ENCODE measurements around the gene APBB1. TPM values are rescaled to one million over a fixed set of nuclear protein-coding genes. Genes with fewer than 3 reads are reported as not detected.
A peak's percentile ranks its signal among the peaks of the same experiment; 100 is the strongest.

The APBB1 gene
- total RNA-seq, 1 donor from 2014 or later: 22.1 TPM

- POLR2A ChIA-PET: interaction anchor here (1.6 to 1.8 kb wide), 2 partner anchors 24 to 65 kb away, joined by 6 to 21 read pairs; partner anchors contain the start of gene APBB1
- Mint-ChIP-seq H3K4me1 (no peaks in the 10 kb centered on the region), H3K4me3 (no peak overlapping the region), H3K27ac (no peak overlapping the region), H3K27me3 (no peaks in the 10 kb centered on the region), H3K9me3 (no peaks in the 10 kb centered on the region), H3K36me3 (ENCODE audit: low read depth) (no peaks in the 10 kb centered on the region)
- DNase-seq (peak; percentile 28), ATAC-seq (ENCODE audit: low read depth) (peak; percentile 90)
- CTCF ChIA-PET: interaction anchor here (0.7 to 10.2 kb wide), 35 partner anchors 9 to 263 kb away, joined by 3 to 331 read pairs (median 4); partner anchors contain the start of genes APBB1, ARFIP2, SMPD1 and TIMM10B
- intact Hi-C loops (cut with micrococcal nuclease): loop anchor here (1.0 to 2.0 kb wide), 4 partner anchors 15 to 192 kb away; no protein-coding TSS in a partner anchor
- TF ChIP-seq CTCF (IDR thresholded peaks at IDR 0.05): peak; percentile 28
These were observed 24.5 kb upstream of the APBB1 start for GRCh38 chr11:6443269-6444003.

- H3K27me3 Mint-ChIP-seq: no peaks in the 10 kb centered on the region
- no peaks in the 10 kb centered on the region for H3K9me3 Mint-ChIP-seq
- H3K4me3 Mint-ChIP-seq: no peak overlapping the region
- DNase-seq: no peak
- H3K4me1 Mint-ChIP-seq: no peaks in the 10 kb centered on the region
- TF ChIP-seq CTCF (IDR thresholded peaks at IDR 0.05): no peak
- H3K27ac Mint-ChIP-seq: no peak overlapping the region
- no peak for ATAC-seq (ENCODE audit: low read depth)
- POLR2A ChIA-PET: no interaction called here
- CTCF ChIA-PET: interaction anchor here (1.4 to 10.2 kb wide), 3 partner anchors 59 to 97 kb away, joined by 3 to 331 read pairs (median 3); no protein-coding TSS in a partner anchor
- H3K36me3 Mint-ChIP-seq (ENCODE audit: low read depth): no peaks in the 10 kb centered on the region
- intact Hi-C loops (cut with micrococcal nuclease): loop anchor here (2.0 kb wide), 1 partner anchor 14 kb away; no protein-coding TSS in a partner anchor
These were observed 23.5 kb upstream of the APBB1 start for GRCh38 chr11:6442441-6442840.

- no peaks in the 10 kb centered on the region for H3K9me3 Mint-ChIP-seq
- ATAC-seq (ENCODE audit: low read depth) (no peak), DNase-seq (no peak)
- no peaks in the 10 kb centered on the region for H3K27me3 Mint-ChIP-seq
- intact Hi-C loops (cut with micrococcal nuclease): no loop called here
- H3K27ac Mint-ChIP-seq: no peak within 1 kb of the TSS
- ChIA-PET CTCF (interaction anchor here (1.0 to 10.2 kb wide), 4 partner anchors 18 to 96 kb away, joined by 3 to 331 read pairs (median 4); no protein-coding TSS in a partner anchor), POLR2A (no interaction called here)
- H3K4me3 Mint-ChIP-seq: no peak within 1 kb of the TSS
- no peak for TF ChIP-seq CTCF (IDR thresholded peaks at IDR 0.05)
- H3K4me1 Mint-ChIP-seq: no peaks in the 10 kb centered on the region
- H3K36me3 Mint-ChIP-seq (ENCODE audit: low read depth): no peaks in the 10 kb centered on the region
These were observed 22.0 kb upstream of the APBB1 start, which contains the start of gene HPX for GRCh38 chr11:6440906-6441358. TSS of gene HPX (minus strand) at chr11:6440987. CDS start at chr11:6440963, 24 bp downstream.

GRCh38 chr11:6438979-6439571 is 20.2 kb upstream of the APBB1 start:
- no peak for ATAC-seq (ENCODE audit: low read depth)
- intact Hi-C loops (cut with micrococcal nuclease): no loop called here
- H3K4me1 Mint-ChIP-seq: peaks cover 3% of the 10 kb centered on the region
- no peaks in the 10 kb centered on the region for H3K27me3 Mint-ChIP-seq
- no peak overlapping the region for H3K27ac Mint-ChIP-seq
- no peaks in the 10 kb centered on the region for H3K9me3 Mint-ChIP-seq
- CTCF ChIA-PET: interaction anchor here (0.6 to 2.6 kb wide), 3 partner anchors 9 to 60 kb away, joined by 3 to 17 read pairs (median 5); no protein-coding TSS in a partner anchor
- POLR2A ChIA-PET: no interaction called here
- TF ChIP-seq CTCF (IDR thresholded peaks at IDR 0.05): no peak
- no peak for DNase-seq
- H3K4me3 Mint-ChIP-seq: no peak overlapping the region
- no peaks in the 10 kb centered on the region for H3K36me3 Mint-ChIP-seq (ENCODE audit: low read depth)

GRCh38 chr11:6437993-6438392 is 19.1 kb upstream of the APBB1 start:
- intact Hi-C loops (cut with micrococcal nuclease): no loop called here
- no peak for TF ChIP-seq CTCF (IDR thresholded peaks at IDR 0.05)
- ChIA-PET POLR2A (no interaction called here), CTCF (interaction anchor here (2.6 kb wide), 1 partner anchor 59 kb away, joined by 17 read pairs; no protein-coding TSS in a partner anchor)
- ATAC-seq (ENCODE audit: low read depth) (no peak), DNase-seq (no peak)
- Mint-ChIP-seq H3K27ac (no peak overlapping the region), H3K27me3 (no peaks in the 10 kb centered on the region), H3K9me3 (no peaks in the 10 kb centered on the region), H3K4me3 (no peak overlapping the region), H3K4me1 (peaks cover 3% of the 10 kb centered on the region), H3K36me3 (ENCODE audit: low read depth) (no peaks in the 10 kb centered on the region)

Data from activated B cell treated with CpG ODN at 0.5 μM for 24 hours (primary cell).